Epithelial cell of esophagus (primary cell): ENCODE data around the gene CHPF2.
A peak's percentile ranks its signal among the peaks of the same experiment; 100 is the strongest.

Source experiments
- DNase-seq: peaks from one replicate; pipeline ENCODE4 v3.0.0; 2010; ENCODE audit warnings: low read depth
- H3K4me3 ChIP-seq: 2 replicates; pipeline ENCODE4 v1.5.1; 2011; ENCODE audit warnings: mild to moderate bottlenecking, low read length, control low read depth
- TF ChIP-seq, protein P1 (sequence below): IDR thresholded peaks from 2 replicates; pipeline ENCODE4 v1.5.1; 2011; ENCODE audit warnings: low read depth, mild to moderate bottlenecking, low read length, control low read depth, inconsistent platforms; ENCODE audit not compliant: insufficient read depth; ENCODE audit errors: missing control alignments

CHPF2 gene

DNA sequence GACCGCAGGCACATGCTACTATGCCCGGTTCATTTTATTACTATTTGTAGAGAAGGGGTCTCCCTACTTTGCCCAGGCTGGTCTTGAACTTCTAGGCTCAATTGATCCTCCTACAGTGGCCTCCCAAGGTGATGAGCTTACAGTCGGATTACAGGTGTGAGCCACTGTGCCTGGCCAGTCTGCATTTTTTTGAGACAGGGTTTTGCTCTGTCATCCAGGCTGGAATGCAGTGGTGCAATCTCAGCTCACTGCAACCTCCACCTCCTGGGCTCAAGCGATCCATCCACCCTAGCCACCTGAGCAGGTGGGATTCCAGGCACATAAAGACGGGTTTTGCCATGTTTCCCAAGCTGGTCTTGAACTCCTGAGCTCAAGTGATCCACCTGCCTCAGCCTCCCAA lies 19.7 kb upstream of the CHPF2 start:
- H3K4me3 ChIP-seq = no peak overlapping the region
- TF ChIP-seq, protein P1, sequence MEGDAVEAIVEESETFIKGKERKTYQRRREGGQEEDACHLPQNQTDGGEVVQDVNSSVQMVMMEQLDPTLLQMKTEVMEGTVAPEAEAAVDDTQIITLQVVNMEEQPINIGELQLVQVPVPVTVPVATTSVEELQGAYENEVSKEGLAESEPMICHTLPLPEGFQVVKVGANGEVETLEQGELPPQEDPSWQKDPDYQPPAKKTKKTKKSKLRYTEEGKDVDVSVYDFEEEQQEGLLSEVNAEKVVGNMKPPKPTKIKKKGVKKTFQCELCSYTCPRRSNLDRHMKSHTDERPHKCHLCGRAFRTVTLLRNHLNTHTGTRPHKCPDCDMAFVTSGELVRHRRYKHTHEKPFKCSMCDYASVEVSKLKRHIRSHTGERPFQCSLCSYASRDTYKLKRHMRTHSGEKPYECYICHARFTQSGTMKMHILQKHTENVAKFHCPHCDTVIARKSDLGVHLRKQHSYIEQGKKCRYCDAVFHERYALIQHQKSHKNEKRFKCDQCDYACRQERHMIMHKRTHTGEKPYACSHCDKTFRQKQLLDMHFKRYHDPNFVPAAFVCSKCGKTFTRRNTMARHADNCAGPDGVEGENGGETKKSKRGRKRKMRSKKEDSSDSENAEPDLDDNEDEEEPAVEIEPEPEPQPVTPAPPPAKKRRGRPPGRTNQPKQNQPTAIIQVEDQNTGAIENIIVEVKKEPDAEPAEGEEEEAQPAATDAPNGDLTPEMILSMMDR = no peak
- peak; percentile 62 for DNase-seq

DNA sequence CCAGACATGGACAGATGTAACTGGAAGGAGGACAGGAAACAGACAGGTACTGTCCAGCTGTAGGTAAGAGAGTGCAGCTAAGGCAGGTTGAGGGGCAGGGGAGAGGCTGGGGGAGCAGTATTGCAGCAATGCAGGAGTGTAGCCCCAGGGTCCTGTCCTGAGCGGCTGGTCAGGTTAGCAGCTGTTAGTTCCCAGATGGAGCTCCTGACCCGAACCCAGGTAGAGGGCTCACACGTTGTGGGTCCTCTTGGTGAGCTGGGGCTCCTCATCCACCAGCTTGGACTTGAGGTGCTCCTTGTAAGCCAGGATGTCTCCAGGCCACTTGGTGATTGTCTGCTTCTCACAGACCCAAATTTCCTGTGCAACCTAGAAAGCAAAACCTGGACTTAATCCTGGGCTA lies 18.5 kb upstream of the CHPF2 start:
- no peak for DNase-seq
- TF ChIP-seq, protein P1 = no peak
- H3K4me3 ChIP-seq = no peak overlapping the region

DNA sequence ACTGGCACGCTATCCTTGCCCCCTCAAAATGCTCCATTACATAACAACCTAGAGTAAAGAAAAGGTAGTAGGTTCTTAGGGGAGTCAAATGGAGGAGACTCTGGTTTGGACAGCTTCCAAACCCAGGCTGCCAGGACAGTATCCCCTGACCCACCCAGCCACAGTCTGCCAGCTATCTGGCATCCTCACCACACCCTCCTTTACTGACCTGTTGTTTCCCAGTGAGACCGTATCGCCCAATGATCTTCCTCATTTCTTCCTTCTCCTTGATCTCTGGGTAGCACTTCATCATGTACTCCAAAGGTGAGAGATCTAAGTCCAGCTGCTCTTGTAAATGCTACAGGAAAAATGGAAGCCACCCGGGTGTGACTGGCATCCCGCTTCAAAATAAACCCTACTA lies 16.9 kb upstream of the CHPF2 start:
- H3K4me3 ChIP-seq = no peak overlapping the region
- TF ChIP-seq, protein P1 = no peak
- DNase-seq = no peak

DNA sequence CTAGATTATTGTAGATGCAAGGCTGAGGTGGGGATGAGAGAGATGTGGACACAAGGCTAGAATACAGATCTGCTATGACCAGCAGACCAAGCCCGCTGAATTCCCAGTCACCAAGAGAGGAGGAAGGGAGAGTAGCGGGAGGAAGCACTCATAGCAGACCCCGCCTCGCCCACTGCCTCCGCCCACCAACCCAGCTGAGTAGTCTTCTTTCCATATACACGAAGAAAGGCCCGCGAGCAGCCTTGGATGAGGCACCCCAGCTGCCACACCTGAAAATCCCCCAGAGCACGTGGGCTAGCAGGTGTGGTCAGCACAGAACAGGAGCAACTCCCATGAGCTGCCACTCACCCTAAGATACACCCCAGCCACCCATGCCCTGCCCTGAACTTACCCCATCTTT lies 14.1 kb upstream of the CHPF2 start:
- DNase-seq = peak; percentile 13

DNA sequence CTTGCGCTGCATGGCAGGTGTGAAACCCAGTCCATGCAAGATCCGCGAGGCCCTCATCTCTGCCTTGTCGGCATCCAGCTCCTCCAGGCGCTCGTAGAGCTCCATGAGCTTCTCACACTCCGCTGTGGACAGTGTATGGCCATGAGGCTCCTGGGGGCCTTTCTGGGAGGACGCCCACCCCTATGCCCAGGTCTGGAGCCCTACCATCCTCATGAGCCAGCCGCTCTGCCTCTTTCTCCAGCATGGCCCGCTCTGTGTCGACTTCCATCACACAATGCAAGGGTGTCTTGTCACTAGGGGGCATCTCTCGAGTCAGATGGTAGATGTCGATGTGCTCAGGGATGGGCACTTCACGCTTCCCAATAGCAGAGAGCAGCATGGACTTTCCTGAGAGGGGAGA lies 8.6 kb upstream of the CHPF2 start:
- DNase-seq = no peak
- TF ChIP-seq, protein P1 = no peak
- H3K4me3 ChIP-seq = no peak overlapping the region

More for the DNA sequence above, 14.1 kb upstream of the CHPF2 start:
- TF ChIP-seq, protein P1 = no peak
- H3K4me3 ChIP-seq = no peak overlapping the region

DNA sequence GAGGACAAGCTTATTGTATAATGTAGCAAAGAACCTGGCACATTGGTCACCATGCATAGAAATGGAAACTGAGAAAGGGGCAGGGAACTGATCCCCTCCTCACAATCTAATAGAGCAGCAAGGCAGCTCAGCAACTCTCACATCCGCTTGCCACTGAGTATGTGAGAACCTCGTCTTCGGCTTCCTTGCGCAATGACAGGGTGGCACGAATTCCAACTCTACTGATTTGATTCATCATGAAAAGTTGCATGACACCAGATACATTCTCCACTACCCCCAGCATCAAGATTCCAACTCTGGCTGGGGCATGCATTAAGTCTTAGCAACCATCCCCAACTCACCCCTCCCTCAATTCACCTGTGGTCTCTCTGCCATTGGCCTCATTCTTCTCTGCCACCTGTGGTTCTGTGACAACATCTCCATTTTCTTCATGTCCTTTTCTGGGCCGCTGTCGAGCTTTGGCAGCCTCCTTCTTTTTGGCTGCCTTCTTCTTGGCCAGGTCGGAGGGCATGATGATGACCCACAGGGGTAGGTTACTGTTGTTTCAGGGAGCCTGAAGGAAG lies 6.3 kb upstream of the CHPF2 start:
- H3K4me3 ChIP-seq = peak overlapping the region; percentile 85
- TF ChIP-seq, protein P1 = no peak
- DNase-seq = peak; percentile 54

DNA sequence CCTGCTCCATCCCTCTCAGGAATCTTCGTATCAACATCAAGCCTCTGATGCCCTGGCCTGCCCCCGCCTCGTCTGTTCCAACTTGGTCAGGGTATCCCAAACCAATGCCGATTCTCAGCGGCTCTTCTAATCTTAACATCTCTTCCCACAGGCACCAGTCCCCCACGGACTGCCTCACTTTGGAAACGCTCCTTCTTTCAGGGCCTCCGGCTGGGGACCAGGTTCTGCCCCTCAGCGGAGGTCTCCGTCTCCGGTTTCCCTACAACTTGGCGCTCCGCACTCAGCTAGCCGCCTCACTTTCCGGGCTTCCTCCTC lies 5.8 kb upstream of the CHPF2 start:
- TF ChIP-seq, protein P1 = no peak
- peak overlapping the region; percentile 85 for H3K4me3 ChIP-seq
- no peak for DNase-seq
